Choroid plexus epithelial cell (primary cell): Measurements from ENCODE around the gene KLC4.

Experiments used
- DNase-seq: peaks from one replicate; pipeline ENCODE4 v3.0.0-alpha.2; 2010; ENCODE audit warnings: low read depth
- H3K4me3 ChIP-seq: 2 replicates; pipeline ENCODE4 v1.5.1; 2011; ENCODE audit warnings: low read depth, mild to moderate bottlenecking, control low read depth, low read length, moderate library complexity
- TF ChIP-seq, protein P1 (sequence below): conservative IDR thresholded peaks from 2 replicates; pipeline ENCODE4 v1.5.1; 2011; ENCODE audit warnings: low read depth, mild to moderate bottlenecking, control low read depth, inconsistent platforms, low read length, moderate library complexity

The KLC4 gene

DNA sequence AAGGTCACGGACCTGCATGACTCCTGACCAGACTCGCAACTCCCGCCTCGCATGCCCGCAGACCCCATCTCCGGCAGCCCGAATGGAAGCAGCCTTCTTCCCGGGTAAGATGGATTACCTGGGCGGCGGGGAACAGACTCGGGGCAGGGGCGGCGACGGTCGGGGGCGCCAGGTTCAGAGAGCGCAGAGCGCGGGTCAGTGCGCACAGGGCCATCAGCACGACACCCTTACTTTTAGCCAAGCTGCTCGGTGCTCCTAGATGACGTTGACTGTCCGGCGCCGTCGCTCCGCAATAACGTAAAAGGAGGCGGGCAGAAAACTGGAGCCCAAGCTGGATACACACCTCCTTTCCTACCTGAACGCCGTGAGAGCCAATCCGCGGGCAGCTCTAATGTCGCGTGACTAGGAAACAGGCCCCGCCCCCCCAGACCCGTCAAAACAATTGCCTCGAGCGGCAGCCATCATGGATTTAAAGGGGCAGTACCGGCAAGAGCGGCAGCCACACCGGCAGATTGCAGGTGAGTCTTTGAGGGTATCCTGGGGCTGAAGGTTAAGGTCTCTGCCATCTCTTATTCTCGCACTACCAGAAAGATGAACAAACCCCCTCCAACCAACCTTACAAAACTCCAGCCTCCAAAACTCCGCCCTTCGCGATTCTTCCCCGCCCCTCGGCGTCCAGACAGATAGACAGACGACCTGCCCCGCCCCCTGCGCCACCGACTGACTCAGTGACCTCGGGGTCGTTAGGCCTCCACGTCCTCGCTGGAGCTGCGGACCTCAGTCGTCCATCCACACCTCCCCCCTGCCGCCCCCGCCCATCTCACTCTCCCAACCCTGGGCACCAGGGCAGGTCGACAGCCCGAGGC is at the start of gene KLC4, which contains the start of gene MRPL2:
Gene KLC4 (plus strand): TSS at position 464 of the 866 bp plus-strand sequence. CDS start 1,705 bp downstream, outside the sequence.
Gene MRPL2 (minus strand): TSS at position 267 of the 866 bp plus-strand sequence. CDS start 53 bp downstream, at position 214.
- TF ChIP-seq, protein P1, sequence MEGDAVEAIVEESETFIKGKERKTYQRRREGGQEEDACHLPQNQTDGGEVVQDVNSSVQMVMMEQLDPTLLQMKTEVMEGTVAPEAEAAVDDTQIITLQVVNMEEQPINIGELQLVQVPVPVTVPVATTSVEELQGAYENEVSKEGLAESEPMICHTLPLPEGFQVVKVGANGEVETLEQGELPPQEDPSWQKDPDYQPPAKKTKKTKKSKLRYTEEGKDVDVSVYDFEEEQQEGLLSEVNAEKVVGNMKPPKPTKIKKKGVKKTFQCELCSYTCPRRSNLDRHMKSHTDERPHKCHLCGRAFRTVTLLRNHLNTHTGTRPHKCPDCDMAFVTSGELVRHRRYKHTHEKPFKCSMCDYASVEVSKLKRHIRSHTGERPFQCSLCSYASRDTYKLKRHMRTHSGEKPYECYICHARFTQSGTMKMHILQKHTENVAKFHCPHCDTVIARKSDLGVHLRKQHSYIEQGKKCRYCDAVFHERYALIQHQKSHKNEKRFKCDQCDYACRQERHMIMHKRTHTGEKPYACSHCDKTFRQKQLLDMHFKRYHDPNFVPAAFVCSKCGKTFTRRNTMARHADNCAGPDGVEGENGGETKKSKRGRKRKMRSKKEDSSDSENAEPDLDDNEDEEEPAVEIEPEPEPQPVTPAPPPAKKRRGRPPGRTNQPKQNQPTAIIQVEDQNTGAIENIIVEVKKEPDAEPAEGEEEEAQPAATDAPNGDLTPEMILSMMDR: no peak
- H3K4me3 ChIP-seq: peak within 1 kb of the TSS; percentile 87
- peak; percentile 99 for DNase-seq

DNA sequence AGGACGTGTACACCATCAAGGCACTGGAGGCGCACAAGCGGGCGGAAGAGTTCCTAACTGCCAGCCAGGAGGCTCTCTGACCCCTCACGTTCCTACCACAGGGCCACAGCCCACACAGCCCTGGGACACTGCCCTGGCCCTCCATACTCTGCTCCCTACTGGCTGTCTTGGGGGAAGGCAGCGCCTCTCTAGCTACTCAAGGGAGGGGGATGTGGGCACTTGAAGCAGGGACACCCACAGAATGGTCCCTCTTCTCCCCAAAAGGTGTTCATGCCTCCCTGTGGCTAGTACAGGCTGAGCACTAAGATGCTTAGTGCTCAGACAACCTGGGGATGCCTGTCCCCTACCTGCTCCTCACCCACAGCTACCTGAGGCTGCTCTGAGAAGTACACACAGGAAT is 48.2 kb upstream of the KLC4 start:
- TF ChIP-seq, protein P1: peak; percentile 21
- H3K4me3 ChIP-seq: no peak overlapping the region

DNA sequence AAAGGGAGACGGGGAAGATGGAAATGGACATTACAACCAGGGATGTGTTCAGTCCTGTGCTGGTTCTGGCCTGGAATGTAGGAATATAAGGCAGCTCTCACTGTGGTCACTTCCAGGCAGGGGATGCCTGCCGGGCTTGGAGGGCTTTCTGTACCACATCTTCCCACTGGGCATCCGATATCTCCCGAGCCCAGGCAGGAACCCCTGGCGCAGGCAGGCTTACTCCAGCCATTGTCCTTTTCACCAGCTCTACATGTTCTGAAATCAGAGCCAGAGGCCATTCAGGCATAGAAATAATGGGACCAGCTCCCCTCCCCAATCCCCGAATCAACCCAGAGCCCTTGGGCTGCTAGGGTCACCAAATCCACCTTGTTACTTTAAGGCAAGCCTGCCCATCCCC is 47.1 kb upstream of the KLC4 start:
- DNase-seq: no peak
- TF ChIP-seq, protein P1: no peak
- no peak overlapping the region for H3K4me3 ChIP-seq

More for the DNA sequence above, 48.2 kb upstream of the KLC4 start:
- no peak for DNase-seq

DNA sequence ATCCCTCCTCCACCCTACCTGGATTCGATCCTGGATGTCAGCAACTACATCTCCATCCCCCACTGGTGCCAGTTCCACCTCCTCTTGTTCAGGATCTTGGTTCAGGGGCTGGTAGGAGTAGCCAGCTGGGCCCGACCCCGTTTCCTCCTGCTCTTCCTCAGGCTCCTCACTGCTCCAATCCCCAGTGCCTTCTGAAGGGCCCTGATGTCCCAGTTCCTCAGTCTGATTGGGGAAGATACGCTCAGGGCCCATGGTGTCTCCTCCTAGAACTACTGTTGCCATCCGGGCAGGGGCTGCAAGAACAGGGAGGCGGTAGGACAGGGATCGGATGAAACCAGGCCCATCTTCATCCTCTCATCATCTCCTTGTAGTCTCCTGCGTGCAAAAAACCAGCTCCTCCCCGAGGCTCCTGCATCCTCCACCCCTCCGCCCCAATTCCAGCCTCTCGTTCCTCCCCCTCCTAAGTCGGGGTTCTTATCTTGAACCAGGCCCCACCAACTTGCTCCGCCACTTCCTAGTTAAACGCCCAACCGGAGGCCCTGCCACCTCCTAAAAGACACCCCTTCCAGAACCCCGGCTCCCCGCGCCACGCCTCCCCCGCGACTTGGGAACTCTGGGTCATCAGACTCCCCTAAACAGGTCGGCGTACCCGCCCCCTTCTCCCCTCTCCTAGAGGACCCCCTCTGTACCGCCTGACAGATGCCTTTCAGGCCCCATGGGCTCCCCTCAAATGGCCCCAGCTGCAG is 46.2 kb upstream of the KLC4 start:
- TF ChIP-seq, protein P1: no peak
- H3K4me3 ChIP-seq: peak overlapping the region; percentile 75
- DNase-seq: peak; percentile 35

DNA sequence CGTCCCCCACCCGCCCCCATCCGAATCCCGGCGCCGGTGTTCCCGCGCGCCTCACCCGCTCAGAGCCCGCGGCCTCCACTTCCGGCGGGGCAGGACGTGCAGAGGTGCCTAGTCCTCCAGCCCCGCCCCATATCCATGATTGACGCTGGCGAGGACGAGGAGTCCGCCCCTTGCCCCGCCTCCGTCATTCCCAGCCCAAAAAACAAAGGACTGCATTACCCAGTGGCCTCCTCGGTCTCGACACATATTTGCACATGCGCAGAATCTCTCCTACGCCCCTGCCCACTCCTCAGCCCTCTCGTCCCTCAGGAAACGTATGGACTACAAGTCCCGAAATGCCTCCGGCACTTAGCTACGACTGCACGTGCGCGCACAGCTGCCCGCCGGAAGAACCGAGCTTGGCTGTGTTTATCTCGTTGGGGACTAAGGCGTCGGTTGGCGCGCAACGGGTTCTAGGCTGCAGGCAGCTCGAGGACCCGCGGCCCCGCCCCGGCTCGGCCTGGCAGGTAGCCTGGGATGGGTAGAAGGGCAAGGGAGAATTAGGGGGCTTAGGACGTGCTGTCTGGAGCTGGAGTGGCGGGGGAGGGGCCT is 45.5 kb upstream of the KLC4 start, which contains the start of the genes KLHDC3 and MEA1:
Gene KLHDC3 (plus strand): TSS at position 407 of the 591 bp plus-strand sequence. CDS start 2,944 bp downstream, outside the sequence.
Gene MEA1 (minus strand): TSS at position 104 of the 591 bp plus-strand sequence. CDS start 133 bp downstream, outside the sequence.
- H3K4me3 ChIP-seq: peak within 1 kb of the TSS; percentile 96
- TF ChIP-seq, protein P1: no peak
- peak; percentile 100 for DNase-seq

DNA sequence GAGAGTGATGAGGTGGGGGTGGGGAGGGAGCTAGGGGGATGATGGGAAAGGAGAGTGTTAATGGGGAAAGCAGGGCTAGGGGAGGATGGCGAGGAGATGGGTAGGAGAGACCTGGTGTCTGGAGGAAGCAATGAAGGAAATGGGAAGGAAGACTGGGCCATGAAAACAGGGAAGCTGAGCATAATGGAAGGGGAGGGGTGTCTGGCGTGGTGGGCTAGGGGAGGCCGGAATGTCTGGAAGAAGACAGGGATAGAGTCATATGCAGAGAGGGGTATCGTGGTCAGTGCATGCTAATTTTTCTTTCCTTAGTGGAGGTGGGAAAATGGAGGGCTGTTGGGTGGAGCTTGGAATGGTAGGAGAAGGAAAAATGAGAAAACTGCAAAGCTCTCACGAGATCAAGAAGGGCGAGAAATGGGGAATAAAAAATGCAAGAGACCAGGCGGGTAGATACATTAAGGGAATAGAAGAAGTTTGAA is 45.0 kb upstream of the KLC4 start:
- TF ChIP-seq, protein P1: no peak
- DNase-seq: peak; percentile 61
- peak overlapping the region; percentile 96 for H3K4me3 ChIP-seq
